M059J (cell line): ENCODE measurements around the gene LMAN1L. TPM values are rescaled to one million over a fixed set of nuclear protein-coding genes. Genes with fewer than 3 reads are reported as not detected.

Source experiments
- DNase-seq: peaks from one replicate; pipeline ENCODE4 v3.0.0-alpha.2; 2012; ENCODE audit warnings: low read depth
- total RNA-seq: library from RNA; depleted of rRNA; stranded (reverse); fragments of >200 nt; shearing (Covaris generic); gene quantifications from 2 replicates; pipeline ENCODE4 v1.2.3, GENCODE V29; 2014

The LMAN1L gene
- total RNA-seq, 1 experiment from 2014 or later: not detected

- DNase-seq: no peak
Measured at GRCh38 chr15:74837482-74838136, 25.0 kb downstream of the LMAN1L start.

- DNase-seq: no peak
Measured at GRCh38 chr15:74838137-74838516, 25.5 kb downstream of the LMAN1L start.

DNA sequence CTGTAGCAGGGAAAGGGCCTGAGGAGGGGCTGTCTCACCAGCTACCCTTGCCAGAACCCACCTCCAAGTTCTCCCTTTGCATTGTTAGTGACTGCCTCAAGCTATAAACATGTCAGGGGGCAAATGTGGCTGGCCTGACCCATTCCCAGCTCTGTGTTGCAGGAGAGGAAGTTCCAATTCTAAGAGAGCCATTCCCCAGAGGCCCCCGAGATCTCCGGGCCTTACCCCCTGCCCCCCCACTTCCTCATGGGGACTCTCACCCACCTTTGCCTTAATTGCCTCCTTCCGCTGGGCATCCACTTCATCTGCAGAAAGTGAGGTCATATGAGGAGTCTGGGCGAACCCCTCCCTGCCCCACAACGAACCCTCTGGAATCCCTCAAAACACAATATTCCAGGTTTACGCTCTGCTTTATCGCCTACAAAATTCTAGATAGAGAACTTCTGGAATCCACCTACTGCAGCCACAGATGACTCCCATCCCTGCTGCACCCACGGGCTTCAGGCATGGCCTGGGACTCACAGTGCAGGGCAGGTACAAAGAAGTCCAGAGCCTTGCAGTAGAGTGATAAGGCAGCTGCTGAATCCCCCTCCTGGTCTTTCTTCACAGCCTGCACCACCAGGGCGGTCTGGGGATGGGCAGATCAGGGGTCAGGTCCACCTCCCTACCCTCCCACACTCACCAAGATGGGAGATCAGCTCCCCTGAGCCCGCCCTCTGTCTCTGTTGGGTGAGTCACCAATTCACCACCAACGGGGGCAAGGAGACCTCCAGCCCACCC is 26.3 kb downstream of the LMAN1L start:
- DNase-seq: no peak

DNA sequence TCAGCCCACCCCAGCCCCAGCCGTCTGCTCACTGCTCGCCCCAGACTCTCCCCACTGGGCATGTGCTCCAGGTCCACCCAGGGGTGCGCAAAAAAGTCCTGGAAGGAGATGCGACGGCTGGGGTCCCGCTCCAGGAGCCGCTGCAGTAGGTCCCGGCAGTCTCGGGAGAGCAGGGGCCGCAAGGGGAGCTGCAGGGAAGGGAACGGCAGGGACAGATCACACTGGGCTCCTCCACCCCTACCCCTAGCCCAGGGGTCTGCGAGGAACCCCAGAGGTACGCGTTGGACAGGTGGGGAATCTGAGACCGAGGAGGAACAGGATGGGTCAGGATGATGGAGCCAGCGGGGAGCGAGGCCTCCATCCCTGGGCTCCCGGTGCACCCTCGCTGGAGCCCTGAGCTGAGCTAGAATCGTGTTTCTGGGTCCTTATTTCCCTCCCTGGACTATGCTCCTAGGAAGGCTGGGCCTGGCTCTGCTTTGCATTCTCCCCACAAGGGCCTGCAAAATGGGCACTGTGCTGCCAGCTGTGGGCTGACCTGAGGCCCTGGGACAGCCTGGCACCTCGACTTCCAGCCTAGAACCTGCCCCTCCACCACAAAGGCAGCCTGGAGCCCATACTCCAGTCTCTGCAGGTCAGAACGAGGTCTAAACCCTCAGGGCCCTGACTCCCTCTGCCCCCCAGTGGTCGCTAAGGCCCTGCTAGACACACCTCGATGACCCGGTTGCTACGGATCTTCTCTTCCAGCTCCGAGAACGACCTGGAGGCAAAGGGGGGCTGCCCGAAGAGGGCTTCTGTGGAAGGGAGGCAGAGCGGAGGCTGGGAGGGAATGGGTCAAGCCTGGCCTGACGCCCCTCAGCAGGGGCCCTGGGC is 27.1 kb downstream of the LMAN1L start:
- no peak for DNase-seq

DNA sequence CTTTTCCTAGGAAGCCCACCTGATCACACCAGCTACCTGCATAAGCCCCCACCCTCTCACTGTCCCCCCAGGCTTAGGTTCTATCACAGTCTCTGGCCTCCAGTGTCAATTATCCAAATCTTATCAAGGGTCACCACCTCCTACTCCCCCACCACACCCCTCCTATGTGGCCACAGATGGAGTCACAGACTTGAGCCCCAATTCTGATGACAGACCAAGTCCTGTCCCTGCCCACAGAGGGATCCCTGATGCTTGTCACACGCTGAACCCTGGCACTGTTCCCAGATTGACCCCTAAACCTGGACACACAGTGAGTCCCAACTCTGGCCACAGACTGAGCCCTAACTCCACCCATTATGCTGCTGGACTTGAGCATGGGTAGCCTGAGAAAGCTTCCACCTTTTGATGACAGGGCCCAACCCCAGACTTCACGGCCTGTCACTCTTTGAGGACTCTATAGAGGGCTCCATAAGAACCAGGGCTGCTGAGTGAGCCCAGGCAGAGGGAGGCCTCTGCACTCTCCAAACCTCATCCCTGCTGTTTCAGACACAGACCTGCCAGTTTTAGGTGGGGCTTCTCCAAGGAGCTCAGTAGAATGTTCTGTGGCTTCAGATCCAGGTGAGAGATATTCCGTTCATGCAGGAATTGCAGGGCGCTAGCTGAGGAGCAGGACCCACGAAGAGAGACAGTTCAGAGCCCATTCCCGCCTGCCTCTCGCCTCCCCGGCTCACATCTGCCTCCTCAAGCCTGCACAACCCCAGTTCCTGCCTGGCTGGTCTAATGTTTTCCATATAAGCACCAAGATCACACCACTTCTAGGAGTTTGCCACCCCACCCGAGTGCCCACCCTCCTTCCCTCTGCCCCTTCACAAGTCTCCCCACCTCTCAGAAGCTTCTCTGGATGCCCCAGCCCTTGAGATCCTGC is 28.5 kb downstream of the LMAN1L start:
- no peak for DNase-seq

DNA sequence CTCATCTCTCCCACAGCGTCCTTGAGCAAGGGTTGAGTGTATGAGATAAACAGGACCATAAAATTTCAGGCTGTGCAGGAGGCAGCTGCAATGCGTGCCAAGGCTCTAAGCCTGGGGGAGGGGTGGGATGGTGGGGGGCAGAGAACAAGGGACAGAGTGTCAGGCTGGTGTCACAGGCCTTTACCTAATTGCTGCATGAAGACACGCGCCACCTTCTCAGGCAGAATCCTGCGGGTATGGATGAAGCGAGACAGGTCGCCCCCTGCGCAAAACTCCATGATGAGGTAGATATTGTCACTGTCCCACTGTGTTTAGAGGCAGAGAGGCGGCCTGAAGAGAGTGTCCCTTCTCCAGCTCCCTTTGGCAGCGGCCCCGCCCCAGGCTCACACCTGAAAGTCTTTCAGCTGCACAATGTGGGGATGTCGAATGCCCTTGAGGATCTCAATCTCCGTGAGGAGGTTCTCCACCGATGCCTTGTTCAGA is 29.3 kb downstream of the LMAN1L start:
- no peak for DNase-seq

DNA sequence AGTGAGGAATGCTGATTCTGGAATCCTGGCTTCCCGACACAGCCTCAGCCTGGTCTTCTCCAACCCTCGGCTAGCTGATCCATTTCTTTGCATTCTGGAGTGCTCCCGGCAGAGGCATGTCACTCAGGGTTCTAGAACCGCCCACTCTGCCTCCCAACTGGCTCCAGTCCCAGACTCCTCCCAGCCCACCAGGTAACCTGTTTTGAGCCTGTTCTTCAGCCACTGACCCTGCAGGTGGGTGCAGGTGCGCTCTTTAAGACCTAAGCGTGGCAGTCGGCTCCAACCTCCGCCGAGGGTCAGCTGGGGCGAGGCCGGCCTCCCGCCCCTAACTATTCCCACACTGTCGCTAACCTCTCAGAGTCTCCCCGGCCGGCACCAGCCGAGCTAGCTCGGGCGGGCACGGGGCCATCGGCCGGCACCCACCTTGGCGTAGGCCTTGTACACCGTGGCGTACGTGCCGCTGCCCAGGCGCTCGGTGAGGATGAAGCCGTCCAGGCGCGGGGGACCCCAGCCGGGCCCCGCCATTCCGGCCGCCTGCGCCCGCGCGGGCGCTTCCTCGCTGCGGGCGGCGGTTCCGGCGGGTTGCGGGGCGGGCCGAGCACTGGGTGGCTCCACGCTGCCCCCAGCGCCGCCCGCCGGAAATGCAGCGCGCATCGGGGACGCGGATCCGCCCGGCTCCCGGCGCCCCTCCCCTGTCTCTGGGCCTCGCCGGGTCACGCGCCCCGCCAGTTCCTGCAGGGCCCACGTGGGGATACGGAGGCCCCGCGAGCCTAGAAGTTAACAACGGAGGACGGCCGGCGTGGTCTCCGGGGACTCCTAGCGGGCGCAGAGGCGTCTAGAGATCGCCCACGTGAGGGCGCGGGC is 30.2 kb downstream of the LMAN1L start, which contains the start of gene ULK3:
Gene ULK3 (minus strand): TSS at position 576 of the 864 bp plus-strand sequence. CDS start 51 bp downstream, at position 525.
- peak; percentile 70 for DNase-seq

GRCh38 chr15:74843445-74843828 is 30.8 kb downstream of the LMAN1L start:
- no peak for DNase-seq

GRCh38 chr15:74843891-74844299 is 31.3 kb downstream of the LMAN1L start:
- no peak for DNase-seq

- no peak for DNase-seq
Measured at GRCh38 chr15:74844319-74845207, 31.9 kb downstream of the LMAN1L start.

- DNase-seq: no peak
Measured at GRCh38 chr15:74845208-74845568, 32.6 kb downstream of the LMAN1L start.

DNA sequence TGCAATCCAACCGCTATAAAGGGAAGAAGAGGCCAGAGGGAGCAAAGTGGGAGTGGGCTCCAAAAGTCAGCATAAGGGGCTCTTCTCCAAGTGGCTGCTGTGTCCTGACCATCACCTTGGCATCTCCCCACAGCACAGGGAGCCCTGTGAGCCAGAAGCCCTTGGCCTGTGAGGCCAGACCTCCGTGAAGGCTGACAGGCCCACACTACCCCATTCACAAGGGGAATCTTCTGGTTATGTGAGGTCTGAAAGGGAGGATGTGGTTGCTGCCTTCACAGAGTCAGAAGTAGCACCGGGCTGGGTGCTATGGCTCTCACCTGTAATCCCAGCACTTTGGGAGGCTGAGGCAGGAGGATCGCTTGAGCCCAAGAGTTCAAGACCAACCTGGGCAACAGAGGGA is 32.9 kb downstream of the LMAN1L start:
- DNase-seq: no peak

GRCh38 chr15:74847432-74847831 is 34.8 kb downstream of the LMAN1L start:
- no peak for DNase-seq

DNA sequence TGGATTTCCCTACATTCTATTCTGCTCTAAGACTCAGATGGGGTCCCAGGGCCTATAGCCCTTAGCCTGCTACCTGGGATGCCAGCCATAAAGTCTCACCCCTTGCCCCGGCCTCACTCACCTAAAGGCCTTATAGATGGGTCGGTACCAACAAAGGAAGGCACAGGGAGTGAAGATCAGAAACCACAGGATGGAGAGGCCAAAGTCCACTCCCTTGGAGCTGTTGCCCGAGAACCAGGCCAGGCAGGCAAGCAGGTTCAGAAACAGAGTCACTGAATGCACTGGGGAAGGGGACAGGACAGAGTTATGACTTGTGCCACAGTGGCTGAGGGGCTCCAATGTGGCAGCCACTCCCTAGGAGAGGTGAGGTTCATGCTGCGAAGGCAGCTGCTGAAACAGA is 37.8 kb downstream of the LMAN1L start:
- no peak for DNase-seq

- DNase-seq: no peak
Measured at GRCh38 chr15:74851960-74852359, 39.3 kb downstream of the LMAN1L start.

GRCh38 chr15:74854453-74855022 is 41.9 kb downstream of the LMAN1L start:
- no peak for DNase-seq

DNA sequence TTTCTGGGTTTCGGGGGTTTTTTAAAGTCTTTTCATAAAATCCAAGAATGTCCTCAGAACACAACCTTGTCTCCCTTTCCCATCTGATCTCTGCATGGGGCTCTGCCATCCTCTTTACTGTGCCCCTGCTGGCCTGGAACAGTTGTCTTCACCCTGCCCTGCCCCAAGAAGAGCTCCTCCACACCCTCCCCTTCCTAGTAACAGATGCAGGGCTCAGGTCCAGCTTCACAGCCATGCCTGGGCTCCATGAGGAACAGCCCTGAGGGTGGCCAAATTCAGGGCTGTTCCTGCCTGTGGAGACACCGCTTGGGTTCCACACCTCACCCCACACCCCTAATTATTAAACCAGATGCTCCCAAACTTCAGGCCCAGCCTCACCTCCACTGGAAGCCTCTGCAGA is 43.2 kb downstream of the LMAN1L start:
- no peak for DNase-seq

GRCh38 chr15:74856537-74856936 is 43.9 kb downstream of the LMAN1L start:
- no peak for DNase-seq
